Measurements from ENCODE around the gene PRKAB1.

Gene PRKAB1

DNA sequence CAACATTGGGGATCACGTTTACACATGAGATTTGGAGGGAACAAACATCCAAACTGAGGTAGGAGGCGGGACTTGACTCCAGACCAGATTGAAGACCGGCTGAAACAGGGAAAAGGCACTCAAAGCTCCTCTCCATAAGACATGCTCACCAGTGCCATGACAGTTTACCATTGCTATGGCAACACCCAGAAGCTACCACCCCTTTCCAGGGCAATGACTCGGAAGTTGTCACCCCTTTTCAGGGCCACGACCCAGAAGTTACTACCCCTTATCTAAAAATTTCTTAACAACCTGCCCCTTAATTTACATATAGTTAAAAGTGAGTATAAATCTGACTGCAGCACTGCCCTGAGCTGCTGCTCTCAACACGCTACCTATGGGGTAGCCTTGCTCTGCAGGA, 40.2 kb upstream of the PRKAB1 start:
- no peak for DNase-seq (ENCODE audit: extremely low read depth, insufficient read length)
- H3K36me3 ChIP-seq (ENCODE audit: control insufficient read depth, insufficient read depth, low read length) = no peaks in the 10 kb centered on the region
- no peak overlapping the region for H3K4me3 ChIP-seq (replicated peaks; ENCODE audit: low read depth, low read length)
- TF ChIP-seq, protein P1, sequence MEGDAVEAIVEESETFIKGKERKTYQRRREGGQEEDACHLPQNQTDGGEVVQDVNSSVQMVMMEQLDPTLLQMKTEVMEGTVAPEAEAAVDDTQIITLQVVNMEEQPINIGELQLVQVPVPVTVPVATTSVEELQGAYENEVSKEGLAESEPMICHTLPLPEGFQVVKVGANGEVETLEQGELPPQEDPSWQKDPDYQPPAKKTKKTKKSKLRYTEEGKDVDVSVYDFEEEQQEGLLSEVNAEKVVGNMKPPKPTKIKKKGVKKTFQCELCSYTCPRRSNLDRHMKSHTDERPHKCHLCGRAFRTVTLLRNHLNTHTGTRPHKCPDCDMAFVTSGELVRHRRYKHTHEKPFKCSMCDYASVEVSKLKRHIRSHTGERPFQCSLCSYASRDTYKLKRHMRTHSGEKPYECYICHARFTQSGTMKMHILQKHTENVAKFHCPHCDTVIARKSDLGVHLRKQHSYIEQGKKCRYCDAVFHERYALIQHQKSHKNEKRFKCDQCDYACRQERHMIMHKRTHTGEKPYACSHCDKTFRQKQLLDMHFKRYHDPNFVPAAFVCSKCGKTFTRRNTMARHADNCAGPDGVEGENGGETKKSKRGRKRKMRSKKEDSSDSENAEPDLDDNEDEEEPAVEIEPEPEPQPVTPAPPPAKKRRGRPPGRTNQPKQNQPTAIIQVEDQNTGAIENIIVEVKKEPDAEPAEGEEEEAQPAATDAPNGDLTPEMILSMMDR (IDR thresholded peaks at IDR 0.05; ENCODE audit: insufficient read depth, low read length, poor library complexity, severe bottlenecking) = no peak
- H3K27me3 ChIP-seq (replicated peaks; ENCODE audit: control insufficient read depth, insufficient read depth, low read length) = no peaks in the 10 kb centered on the region; the same call in 1 of the 2 replicates

- TF ChIP-seq, protein P1 (IDR thresholded peaks at IDR 0.05; ENCODE audit: insufficient read depth, low read length, poor library complexity, severe bottlenecking) = no peak
- Histone ChIP-seq H3K4me3 (replicated peaks; ENCODE audit: low read depth, low read length) (no peak overlapping the region), H3K27me3 (replicated peaks; ENCODE audit: control insufficient read depth, insufficient read depth, low read length) (no peaks in the 10 kb centered on the region), H3K36me3 (ENCODE audit: control insufficient read depth, insufficient read depth, low read length) (no peaks in the 10 kb centered on the region)
- DNase-seq (ENCODE audit: extremely low read depth, insufficient read length) = no peak
These were observed 37.6 kb upstream of the PRKAB1 start for GRCh38 chr12:119630223-119630780.

GRCh38 chr12:119630962-119631550, 36.9 kb upstream of the PRKAB1 start:
- no peak for DNase-seq (ENCODE audit: extremely low read depth, insufficient read length)
- H3K27me3 ChIP-seq (replicated peaks; ENCODE audit: control insufficient read depth, insufficient read depth, low read length) = no peaks in the 10 kb centered on the region
- H3K36me3 ChIP-seq (ENCODE audit: control insufficient read depth, insufficient read depth, low read length) = no peaks in the 10 kb centered on the region
- H3K4me3 ChIP-seq (replicated peaks; ENCODE audit: low read depth, low read length) = no peak overlapping the region
- TF ChIP-seq, protein P1 (IDR thresholded peaks at IDR 0.05; ENCODE audit: insufficient read depth, low read length, poor library complexity, severe bottlenecking) = no peak

DNA sequence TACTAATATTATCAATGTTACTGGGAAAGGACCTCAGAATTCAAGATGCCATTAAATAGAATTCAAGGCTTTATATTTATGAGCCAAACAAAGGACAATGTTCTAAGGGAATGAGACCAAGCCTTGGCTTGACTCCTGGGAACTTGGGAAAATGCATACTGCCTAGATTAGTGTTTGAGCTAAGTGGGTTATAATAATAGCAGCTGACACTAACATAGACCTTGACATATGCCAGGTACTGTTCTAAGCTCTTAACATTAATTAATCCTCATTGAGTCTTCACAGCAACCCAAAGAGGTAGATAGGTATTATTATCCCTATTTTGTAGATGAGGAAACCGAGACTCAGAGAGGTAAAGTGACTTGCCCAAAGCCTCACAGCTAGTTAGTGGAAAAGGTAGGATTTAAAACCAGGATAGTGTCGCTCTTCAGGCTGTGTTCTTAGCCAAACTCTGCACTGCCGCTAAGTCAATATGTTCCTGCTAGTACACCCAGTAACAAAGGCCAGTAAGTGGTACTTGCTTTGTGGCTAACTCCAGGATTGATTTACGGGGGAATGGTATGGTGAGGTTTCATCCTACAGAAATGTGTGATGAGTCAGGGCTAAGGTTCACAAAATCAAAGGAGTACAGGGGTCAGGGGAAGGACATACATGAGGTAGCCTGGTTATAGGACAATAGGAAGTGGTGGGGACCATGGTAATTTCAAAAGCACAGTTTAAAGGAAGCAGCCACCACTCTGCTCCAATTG, 35.8 kb upstream of the PRKAB1 start:
- TF ChIP-seq, protein P1 (IDR thresholded peaks at IDR 0.05; ENCODE audit: insufficient read depth, low read length, poor library complexity, severe bottlenecking) = no peak
- Histone ChIP-seq H3K27me3 (replicated peaks; ENCODE audit: control insufficient read depth, insufficient read depth, low read length) (no peaks in the 10 kb centered on the region), H3K4me3 (replicated peaks; ENCODE audit: low read depth, low read length) (no peak overlapping the region), H3K36me3 (ENCODE audit: control insufficient read depth, insufficient read depth, low read length) (no peaks in the 10 kb centered on the region)
- no peak for DNase-seq (ENCODE audit: extremely low read depth, insufficient read length)

- DNase-seq (ENCODE audit: extremely low read depth, insufficient read length) = no peak
- H3K4me3 ChIP-seq (replicated peaks; ENCODE audit: low read depth, low read length) = no peak overlapping the region
- no peaks in the 10 kb centered on the region for H3K36me3 ChIP-seq (ENCODE audit: control insufficient read depth, insufficient read depth, low read length)
- no peaks in the 10 kb centered on the region for H3K27me3 ChIP-seq (replicated peaks; ENCODE audit: control insufficient read depth, insufficient read depth, low read length)
- TF ChIP-seq, protein P1 (IDR thresholded peaks at IDR 0.05; ENCODE audit: insufficient read depth, low read length, poor library complexity, severe bottlenecking) = no peak
These were observed 33.2 kb upstream of the PRKAB1 start for GRCh38 chr12:119634743-119635142.
